GM21529 (cell line): ENCODE results near the gene KDSR.
"Not testable (repeated sequence)": the region's sequence is repeated elsewhere in the genome, so short reads cannot be mapped to it uniquely, and the experiment has no call there.

Experiments
- ATAC-seq: cut with Tn5 transposase; IDR thresholded peaks from one replicate; pipeline ENCODE4 v1.9.1; 2021; ENCODE audit not compliant: unreplicated experiment

The KDSR gene

DNA sequence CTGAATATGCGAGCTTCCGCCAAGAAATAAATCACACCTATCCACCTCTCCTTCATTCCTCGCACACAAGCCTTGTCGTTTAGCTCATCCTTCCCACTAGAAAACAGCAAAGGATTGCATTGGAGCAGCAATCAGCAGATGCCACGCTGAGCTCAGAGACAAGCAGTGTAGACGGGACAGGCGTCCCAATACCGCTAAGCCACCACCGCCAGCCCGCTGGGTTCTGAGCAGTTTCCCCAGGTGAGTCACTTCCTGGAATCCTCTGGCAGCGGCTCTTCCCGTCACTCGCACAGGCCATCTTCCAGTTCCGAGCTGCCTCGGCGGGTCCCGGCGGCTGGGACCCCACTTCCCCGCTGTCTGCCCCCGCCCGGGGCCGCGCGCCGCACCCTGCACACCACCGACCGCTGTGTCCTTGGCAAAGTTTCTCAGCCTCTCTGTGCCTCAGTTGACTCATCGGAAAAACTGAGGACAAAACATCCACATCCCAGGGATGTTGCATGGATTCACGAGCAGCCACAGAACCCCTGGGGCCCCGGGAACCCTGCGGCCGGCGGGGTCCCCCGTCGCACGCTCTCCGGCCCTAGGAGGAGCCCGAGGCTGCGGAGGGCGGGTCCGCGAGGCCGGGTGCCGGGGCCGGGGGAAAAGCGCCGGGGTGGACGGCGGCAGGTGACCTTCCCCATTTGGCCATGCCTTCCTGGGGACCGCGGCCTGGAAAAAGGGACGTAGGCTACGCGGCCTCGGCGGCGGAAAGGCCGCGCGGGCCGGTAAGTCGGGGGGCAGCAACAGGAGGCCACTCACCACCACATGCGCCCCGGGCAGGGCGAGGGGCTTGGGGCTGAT lies 573 bp downstream of the KDSR start:
- ATAC-seq, result peak; percentile 36

DNA sequence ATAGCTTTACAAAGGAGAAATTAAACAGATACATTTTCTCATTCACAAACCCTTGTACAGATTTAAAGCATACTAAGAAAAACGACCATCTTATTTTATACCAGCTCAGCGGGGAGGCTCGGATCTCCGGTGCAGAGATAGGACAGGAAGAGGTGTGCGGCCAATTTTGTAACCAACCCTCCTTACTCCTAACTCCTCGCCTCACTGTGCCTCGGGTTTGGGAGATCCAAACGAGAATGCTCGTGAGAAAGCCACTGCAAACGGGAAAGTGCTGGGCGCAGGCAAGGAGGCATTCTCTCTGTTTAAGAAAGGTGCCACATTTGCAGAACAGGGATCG lies 1.2 kb downstream of the KDSR start:
- ATAC-seq, result no peak

DNA sequence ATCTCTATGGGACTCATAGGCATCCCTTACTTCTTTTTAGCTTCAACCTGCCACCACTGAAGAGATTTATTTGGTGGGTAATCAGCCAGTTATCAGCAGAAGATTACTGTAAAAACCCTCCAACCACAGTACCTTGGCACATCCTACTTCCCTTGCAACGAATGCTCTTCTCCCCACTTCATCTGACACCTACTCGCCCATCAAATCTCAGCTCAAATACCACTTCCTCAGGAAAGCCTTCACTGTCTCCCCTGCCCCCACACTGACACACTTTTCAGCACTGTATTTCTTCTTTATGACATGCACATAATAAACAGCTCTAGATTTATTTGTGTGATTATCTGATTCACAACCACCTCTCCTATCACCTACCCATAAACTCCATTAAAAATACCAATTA lies 3.1 kb downstream of the KDSR start:
- no peak for ATAC-seq

DNA sequence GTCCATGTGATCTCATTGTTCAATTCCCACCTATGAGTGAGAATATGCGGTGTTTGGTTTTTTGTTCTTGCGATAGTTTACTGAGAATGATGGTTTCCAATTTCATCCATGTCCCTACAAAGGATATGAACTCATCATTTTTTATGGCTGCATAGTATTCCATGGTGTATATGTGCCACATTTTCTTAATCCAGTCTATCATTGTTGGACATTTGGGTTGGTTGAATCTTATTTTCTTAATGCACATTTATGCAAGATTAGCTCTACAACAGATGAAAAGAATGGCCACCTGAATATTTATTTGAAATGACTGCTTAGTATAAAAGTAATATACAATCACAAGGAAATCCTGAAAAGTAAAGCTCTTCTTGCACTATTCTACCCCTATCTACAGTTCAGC lies 3.6 kb downstream of the KDSR start:
- ATAC-seq, result not testable (repeated sequence)

DNA sequence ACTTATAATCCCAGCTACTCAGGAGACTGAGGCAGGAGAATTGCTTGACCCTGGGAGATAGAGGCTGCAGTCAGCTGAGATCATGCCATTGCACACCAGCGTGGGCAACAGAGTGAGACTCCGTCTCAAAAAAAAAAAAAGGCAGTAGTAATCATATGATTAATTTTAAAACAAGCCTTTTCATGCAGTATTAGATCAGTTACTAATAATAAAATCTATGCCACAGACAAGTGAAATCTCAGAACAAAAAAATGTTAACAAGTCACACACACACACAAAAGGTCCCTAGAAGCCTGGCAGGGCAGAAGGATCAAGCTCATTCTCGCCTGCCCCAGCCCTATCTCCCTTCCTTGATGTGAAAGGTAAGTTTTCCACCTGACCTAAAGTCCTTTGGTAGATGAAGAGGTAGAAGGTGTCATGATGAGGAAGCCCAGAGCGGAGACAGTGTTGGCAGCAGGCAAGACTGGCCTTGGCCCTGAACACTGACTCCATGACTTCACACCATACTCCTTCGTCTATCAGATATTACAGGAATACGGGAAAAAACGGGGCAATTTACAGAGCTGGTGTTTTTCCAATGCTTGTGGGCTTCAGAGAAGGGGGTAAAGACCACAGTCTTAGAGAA lies 10.6 kb downstream of the KDSR start:
- ATAC-seq, result no peak

DNA sequence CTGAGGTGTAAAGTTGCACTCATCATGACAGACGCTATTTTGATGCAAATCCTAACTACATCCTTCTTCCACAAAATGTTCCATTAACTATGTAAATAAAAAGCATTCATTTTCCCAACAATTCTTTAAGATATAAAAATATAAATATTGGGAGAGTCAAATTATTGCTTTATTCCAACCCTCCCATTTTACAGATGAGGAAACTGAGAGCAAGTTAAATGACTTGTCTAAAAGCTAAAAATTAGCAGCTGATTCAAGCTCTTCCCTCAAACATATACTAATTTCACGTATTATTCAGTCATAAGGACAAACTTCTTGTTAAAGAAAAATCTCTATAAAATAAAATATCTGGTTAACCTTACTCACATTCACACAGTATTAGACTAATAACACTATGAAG lies 16.8 kb downstream of the KDSR start:
- ATAC-seq, result no peak

DNA sequence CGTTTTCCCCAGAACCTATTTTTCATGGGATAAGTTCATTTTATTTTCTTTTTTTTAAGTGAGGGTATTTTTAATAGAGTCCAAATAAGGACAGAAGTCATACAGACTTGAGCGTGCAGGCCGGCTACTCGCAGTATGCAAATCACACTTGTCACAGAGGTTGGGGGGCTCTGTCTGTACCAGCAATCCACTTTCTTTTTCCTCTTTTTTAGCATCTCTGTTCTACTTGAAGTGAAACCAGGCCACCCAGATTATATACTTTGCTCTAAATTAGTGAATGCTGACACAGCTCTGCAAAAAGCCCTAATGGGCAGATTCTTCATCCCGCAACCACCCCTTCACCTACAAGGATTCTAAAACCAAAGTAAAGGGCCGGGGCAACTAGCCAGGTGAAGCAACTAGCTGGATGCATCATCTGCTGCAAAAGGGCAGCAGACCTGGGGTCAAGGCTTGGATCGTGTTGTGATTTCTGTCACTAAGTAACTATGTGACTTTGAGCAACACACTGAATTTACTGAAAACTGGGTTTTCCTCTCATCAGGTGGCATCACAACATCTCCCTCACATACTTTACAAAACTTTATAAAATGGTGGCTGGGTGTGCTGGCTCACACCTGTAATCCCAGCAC lies 18.4 kb downstream of the KDSR start:
- no peak for ATAC-seq

DNA sequence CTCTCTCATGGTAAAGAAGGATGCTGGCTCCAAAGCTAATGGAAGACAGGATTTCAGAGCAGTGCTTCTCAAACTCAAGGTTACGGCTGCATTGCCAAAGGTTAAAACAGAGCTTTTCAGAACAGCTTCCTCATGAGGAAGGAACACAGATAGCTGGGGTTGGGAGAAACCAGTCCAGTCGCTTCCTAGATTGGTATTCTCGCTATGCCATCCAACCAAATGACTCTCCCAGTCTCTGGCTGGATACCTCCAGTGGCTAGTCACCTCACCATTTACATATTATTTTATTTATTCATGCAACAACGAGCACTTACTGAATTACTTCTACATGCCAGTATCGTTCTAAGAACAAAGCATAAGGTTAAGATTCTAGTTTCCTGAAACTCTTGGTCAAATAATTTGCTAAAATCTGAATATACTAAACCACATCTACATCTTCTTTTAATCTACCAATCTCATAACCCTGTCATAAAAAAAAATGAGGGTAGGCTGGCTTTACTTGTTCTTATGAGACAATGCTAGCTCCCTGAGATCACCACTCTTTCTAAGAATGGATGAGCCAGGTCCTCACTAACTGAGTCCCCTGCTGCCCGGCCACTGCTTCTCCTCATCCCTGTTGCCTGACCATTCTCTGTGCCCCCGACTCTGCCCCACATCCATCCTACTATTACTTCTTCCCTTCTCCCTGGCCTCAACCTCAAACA lies 20.4 kb downstream of the KDSR start:
- no peak for ATAC-seq

DNA sequence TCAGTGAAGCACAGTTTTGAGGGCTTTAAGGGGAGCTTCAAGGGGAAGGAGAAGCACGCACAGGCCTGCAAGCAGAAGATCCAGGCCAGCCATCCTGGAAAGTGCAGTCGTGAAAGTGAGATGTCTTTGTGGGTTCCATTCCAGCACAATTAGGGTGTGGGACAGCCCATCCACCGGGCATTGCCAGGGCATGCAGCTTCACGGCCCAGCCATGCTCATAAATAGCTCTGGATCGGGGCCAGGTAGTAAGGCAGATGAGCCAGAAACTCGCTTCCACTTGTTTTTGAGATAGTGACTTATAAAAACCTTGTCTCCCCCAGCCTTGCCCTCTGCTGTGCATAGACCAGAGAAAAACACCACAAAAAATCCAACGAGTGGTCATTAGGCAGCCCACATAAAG lies 21.0 kb downstream of the KDSR start:
- no peak for ATAC-seq

DNA sequence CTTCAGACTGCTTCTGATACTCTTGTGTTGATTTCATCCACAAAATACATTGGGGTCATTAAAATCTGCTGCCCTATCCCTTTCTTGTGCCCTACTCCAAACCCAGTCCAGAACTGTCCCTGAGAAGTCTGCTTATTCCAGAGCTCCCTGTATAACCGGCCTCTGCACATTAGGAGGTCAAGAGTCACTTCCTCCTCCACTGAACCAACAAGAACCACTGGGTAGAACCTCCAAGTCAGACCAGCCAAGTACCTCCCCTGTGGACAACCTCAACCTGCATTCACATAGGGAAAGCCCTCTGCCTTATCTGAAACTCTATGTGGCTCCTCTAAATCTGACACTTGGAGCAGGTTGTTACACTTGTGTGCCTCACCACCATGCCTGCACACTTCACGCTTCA lies 22.1 kb downstream of the KDSR start:
- no peak for ATAC-seq

DNA sequence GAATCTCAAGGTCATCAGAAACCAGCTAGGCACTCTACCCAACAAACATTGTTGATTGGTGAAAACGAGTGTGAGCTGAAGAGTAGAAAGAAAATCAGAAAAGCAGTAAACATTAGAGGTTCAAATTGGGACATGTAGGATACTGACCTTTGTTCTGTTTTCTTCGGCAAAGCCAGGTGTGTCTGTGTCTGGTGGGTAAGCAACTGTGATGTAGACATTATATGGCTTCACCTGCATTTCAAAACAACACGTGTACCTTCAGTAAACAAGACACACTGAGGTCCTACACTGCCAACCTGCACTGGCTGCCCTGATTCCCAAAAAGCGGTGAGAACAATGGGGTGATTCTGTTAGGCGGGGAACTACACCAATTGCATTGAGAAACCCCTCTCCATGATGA lies 22.7 kb downstream of the KDSR start:
- ATAC-seq, result no peak

DNA sequence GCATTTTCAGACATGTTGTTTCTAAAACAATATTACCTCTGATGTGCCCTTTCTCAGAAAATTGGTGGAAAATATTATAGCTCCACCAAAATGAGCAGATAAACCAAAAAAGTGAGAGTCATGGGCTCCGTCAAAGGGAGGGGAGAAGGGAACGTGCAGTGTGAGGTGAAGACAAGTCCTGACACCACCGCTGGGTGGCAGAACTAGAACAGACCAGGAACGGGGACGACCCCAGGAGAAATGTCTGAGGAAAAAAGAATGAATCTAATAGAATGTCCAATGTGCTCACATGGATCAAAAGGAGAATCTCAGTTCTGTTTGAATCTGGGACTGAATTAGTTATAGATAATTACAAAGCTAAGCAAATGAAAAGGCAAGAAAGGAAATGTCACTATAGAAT lies 24.8 kb downstream of the KDSR start:
- peak; percentile 73 for ATAC-seq

DNA sequence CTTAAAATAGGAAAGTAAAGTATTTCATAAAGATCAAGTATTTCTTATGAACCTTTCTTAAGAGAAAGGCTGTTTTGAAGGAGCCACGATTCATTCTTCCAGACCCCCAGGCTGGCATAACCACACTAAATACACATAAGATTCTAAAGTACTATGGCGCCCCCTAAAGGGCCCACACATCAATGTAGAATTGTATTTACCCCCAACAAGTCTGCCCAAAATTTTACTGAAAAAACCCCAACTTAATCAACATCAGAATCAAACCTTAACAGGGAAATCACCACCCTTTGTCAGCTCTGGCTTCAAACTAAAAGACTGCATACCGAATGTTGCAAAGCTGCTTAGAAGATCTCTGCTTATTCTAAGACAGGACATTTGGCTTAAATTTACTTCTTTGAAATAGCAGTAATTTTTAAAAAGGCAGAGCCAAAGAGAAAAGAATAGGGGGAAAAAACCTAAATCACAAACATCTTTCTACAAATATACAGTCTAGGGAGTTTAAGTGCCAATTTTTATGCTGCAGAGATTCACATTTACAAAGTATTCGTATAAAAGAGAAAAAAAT lies 27.0 kb downstream of the KDSR start:
- ATAC-seq, result no peak

DNA sequence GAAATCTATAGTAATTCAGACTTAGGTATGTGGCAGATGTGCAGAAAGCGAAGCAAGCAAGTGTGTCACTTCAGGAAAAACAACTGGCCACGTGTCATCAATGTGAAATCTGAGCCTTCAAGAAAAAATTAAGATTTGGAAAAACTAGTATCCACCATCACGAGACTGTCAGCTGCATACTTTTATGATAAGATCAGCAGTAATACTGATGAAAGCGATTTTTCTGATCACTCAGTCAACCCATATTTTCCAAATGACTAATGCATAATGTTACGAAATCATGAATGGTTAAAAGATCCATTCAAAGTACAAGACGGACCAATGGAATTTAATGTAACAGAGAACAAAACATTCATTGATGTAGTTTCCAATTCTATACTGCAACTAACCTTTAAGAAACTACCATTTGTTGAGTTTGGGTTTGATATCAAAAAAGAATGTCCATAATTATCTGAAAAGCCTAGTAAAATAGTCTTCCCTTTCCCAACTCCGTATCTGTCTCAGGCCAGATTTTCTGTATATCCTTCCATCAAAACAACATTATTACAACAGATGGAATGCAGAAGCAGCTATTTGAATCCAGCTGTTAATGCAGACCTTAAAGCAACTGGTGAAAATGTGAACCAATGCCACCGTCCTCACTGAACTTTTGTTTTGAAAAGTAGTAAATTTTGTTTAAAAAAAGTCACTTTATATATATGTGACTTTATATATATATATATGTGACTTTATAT lies 30.5 kb downstream of the KDSR start:
- ATAC-seq, result no peak

DNA sequence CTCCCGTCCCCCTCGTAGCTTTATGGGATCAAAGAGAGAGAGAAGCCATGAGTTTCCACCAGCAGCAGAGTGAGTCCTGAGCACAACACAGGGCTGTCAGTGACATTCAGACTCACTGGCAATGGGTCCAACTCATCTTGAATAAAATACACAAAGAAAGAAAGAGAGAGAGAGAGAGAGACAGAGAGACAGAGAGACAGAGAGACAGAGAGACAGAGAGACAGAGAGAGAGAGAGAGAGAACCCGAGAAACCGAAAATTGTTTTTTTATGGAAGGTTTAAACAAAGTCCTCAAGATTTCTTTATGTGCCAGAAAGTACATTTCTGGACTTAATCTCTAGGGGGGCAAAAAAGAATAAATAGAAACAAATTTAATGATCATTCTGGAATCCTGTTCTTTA lies 35.9 kb downstream of the KDSR start:
- ATAC-seq, result no peak

DNA sequence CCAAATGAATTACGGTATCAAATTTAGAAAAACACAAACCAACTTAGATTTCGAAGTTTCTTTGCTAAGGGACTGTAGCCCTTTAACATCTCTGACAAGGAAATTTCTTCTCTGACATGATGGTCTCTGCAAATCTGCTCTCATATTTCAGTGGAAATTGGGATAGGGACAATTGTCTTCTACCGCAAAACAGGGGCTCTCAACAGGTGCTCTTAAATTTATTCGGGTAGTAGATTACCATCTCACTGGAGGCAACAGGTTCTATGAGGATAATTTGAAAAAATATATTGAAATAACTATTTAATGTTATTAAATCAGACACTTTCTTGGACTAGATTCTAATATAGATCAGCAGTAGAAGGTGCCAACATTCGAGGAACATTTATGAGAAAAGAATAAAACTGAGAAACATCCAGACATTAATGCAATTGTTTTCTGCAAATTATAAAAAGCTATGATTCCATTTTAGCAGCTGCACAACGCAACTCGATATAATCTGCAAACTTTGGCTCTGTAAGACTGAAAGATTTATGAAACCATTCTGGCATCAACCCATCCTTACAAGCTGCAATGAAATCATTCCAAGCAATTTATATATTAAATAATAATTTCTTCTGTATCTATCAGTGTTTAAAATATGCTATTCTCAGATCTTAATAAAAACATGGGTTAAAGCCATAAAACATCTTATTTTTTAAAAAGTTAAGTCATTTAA lies 37.4 kb downstream of the KDSR start:
- ATAC-seq, result no peak

DNA sequence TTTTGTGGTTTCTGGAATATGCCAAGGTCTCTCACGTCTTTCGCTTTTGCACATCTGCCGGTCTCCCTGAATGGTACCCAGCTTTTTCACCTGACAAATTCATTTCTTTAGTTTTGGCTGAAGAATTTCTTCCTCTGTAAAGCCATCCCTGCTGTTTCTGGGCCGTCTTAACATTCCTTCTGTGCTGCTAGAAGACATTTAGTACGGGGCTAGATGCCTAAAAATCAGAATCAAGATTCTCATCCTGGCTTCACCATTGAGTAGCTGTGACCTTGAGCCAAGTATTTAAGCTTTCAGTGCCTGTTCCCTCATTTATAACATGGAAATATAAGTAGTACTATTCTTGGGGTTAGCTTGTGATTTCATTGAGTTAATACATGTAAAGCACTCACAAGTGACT lies 41.0 kb downstream of the KDSR start:
- ATAC-seq, result no peak

DNA sequence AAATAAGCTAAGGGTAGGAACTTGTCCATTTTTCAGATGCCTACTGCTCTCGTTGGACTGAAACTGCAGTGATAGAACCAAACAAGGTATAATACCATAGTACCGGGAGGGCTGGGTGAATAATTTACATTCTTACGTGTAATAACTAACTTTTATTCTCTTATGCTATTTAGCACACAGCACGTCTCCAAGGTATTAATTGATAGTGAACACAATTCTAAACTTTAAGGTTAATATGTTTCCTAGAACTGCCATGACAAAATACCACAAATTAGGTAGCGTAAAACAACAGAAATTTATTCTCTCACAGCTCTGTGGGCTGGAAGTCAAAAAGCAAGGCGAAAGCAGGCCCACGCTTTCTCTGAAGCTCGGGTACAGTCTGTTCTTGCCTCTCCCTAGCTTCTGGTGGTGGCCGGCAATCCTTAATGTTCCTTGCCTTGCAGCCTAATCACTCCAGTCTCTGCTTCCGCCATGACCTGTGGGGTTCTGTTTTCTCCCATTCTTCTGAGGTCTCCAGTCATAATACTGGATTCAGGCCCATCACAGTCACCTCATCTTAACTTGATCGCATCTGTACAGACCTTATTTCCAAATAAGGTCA lies 41.8 kb downstream of the KDSR start:
- no peak for ATAC-seq

DNA sequence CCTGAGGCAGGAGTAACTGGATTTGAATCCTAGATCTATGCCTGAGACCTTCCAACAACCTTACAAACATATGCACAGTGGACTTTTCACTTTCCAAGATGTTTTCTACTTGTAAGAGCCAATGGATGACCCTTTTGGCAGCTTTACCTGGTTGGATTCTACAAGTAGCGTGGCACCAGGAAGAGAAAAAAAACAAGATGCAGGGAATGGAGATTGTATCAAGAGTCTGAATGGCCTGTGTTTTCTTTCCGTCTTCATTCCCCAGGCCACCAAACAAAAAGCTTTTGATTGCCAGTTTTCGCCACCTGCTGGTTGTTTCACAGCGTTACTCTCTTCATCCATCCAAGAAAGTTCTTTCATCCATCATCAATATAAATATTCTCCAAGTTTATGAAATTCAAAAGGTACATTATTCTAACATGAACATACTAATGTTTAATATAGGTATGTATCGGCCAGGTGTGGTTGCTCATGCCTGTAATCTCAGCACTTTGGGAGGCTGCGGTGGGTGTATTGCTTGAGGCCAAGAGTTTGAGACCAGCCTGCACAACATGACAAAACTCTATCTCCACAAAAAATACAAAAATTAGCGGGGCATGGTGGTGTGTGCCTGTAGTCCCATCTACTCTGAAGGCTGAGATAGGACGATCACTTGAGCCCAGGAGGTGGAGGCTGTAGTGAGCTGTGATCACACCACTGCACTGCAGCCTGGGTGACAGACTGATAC lies 43.9 kb downstream of the KDSR start:
- peak; percentile 17 for ATAC-seq
